HepG2 (cell line): ENCODE measurements around the gene BRI3BP. TPM values are rescaled to one million over a fixed set of nuclear protein-coding genes. Genes with fewer than 3 reads are reported as not detected.

ENCODE experiments used
- ARNT2 ChIP-seq: sonication (generic); formaldehyde crosslinking; IDR thresholded peaks from 2 replicates; pipeline ENCODE4 v1.8.0; 2022; ENCODE audit warnings: mild to moderate bottlenecking, low read depth, missing genetic modification reagents, moderate library complexity
- ATF7-NPFF ChIP-seq: sonication (generic); formaldehyde crosslinking; IDR thresholded peaks from 2 replicates; pipeline ENCODE4 v1.8.1; 2023; ENCODE audit warnings: mild to moderate bottlenecking, low read depth, missing genetic modification reagents, moderate library complexity
- DBP ChIP-seq: sonication (generic); formaldehyde crosslinking; IDR thresholded peaks from 2 replicates; pipeline ENCODE4 v1.4.0; 2020; ENCODE audit warnings: missing genetic modification reagents; ENCODE audit errors: not compliant biosample characterization
- ELF1 ChIP-seq: sonication (generic); formaldehyde crosslinking; IDR thresholded peaks from 2 replicates; pipeline ENCODE4 v1.4.0; 2020; ENCODE audit warnings: missing genetic modification reagents
- GZF1 ChIP-seq: sonication (generic); formaldehyde crosslinking; IDR thresholded peaks from 2 replicates; pipeline ENCODE4 v1.5.1; 2020; ENCODE audit warnings: mild to moderate bottlenecking, missing genetic modification reagents
- HNRNPK ChIP-seq: fragments of 200-400 bp; formaldehyde crosslinking; IDR thresholded peaks from 2 replicates; pipeline ENCODE4 v1.6.1; 2018; ENCODE audit warnings: low read length, low read depth, moderate library complexity, mild to moderate bottlenecking; ENCODE audit not compliant: poor library complexity, severe bottlenecking
- JUND ChIP-seq: sonication (generic); formaldehyde crosslinking; IDR thresholded peaks from 2 replicates; pipeline ENCODE4 v1.8.0; 2022; ENCODE audit warnings: mild to moderate bottlenecking, missing genetic modification reagents
- KDM6A ChIP-seq: IDR thresholded peaks from 2 replicates; pipeline ENCODE4 v1.6.1; 2016; ENCODE audit warnings: low read depth
- KIAA2018 ChIP-seq: sonication (generic); formaldehyde crosslinking; IDR thresholded peaks from 2 replicates; pipeline ENCODE4 v1.5.0; 2020; ENCODE audit warnings: mild to moderate bottlenecking, missing genetic modification reagents, borderline replicate concordance
- KLF16 ChIP-seq, 2 experiments: sonication (generic) in 1 of 2; formaldehyde crosslinking in 1 of 2; IDR thresholded peaks; 2 replicates each; pipeline versions ENCODE4 v1.6.1 to v1.8.0; 2016 to 2023; ENCODE audit warnings: missing genetic modification reagents in 2 of 2, missing compliant biosample characterization in 1 of 2
- KLF6 ChIP-seq: IDR thresholded peaks from 2 replicates; pipeline ENCODE4 v1.8.0; 2016; ENCODE audit warnings: missing biosample characterization, missing genetic modification reagents
- KMT2B ChIP-seq: IDR thresholded peaks from 2 replicates; pipeline ENCODE4 v1.6.1; 2016; ENCODE audit warnings: missing genetic modification reagents, missing compliant biosample characterization
- MAFK ChIP-seq, 2 experiments: IDR thresholded peaks in 1 of 2; conservative IDR thresholded peaks in 1 of 2; 2 replicates each; pipeline ENCODE4 v1.6.1; 2011; ENCODE audit warnings: improper control_type of control experiment in 2 of 2, low read length in 2 of 2
- MIXL1 ChIP-seq: IDR thresholded peaks from 2 replicates; pipeline ENCODE4 v1.6.1; 2016
- PHF21A ChIP-seq: sonication (generic); formaldehyde crosslinking; IDR thresholded peaks from 2 replicates; pipeline ENCODE4 v1.5.0; 2020; ENCODE audit warnings: mild to moderate bottlenecking, missing genetic modification reagents
- POLR2A ChIP-seq, 2 experiments: IDR thresholded peaks; 2 replicates each; pipeline ENCODE4 v1.6.1; 2011; ENCODE audit warnings: low read depth in 2 of 2, low read length in 2 of 2, mild to moderate bottlenecking in 1 of 2, moderate library complexity in 1 of 2; ENCODE audit not compliant: insufficient read depth in 1 of 2
- POLR2G ChIP-seq: fragments of 200-400 bp; formaldehyde crosslinking; IDR thresholded peaks from 2 replicates; pipeline ENCODE4 v1.6.1; 2018; ENCODE audit warnings: mild to moderate bottlenecking, low read depth, low read length, moderate library complexity
- THAP8 ChIP-seq: sonication (generic); formaldehyde crosslinking; IDR thresholded peaks from 2 replicates; pipeline ENCODE4 v1.5.1; 2020; ENCODE audit warnings: missing genetic modification reagents, mild to moderate bottlenecking, borderline replicate concordance
- ZNF17 ChIP-seq: sonication (generic); formaldehyde crosslinking; IDR thresholded peaks from 2 replicates; pipeline ENCODE4 v1.5.0; 2020; ENCODE audit warnings: mild to moderate bottlenecking, missing genetic modification reagents
- ZNF20 ChIP-seq: sonication (generic); formaldehyde crosslinking; IDR thresholded peaks from 2 replicates; pipeline ENCODE4 v1.4.0; 2020; ENCODE audit warnings: mild to moderate bottlenecking, moderate library complexity, missing genetic modification reagents
- ZNF292 ChIP-seq: sonication (generic); formaldehyde crosslinking; IDR thresholded peaks from 2 replicates; pipeline ENCODE4 v1.8.1; 2022; ENCODE audit warnings: mild to moderate bottlenecking, low read depth, missing genetic modification reagents, borderline replicate concordance
- ZNF44 ChIP-seq: sonication (generic); formaldehyde crosslinking; IDR thresholded peaks from 2 replicates; pipeline ENCODE4 v1.5.1; 2020; ENCODE audit warnings: mild to moderate bottlenecking, missing genetic modification reagents
- ZNF749 ChIP-seq: sonication (generic); formaldehyde crosslinking; IDR thresholded peaks from 2 replicates; pipeline ENCODE4 v1.8.0; 2022; ENCODE audit warnings: mild to moderate bottlenecking, missing genetic modification reagents, moderate library complexity, borderline replicate concordance
- polyA plus RNA-seq, 8 experiments: library from polyadenylated mRNA; depleted of rRNA in 3 of 8; stranded (reverse) in 7 of 8; unstranded in 1 of 8; fragments of >200 nt; fragmentation: Illumina TruSeq in 4 of 8; extraction: Trizol in 4 of 8; gene quantifications; 2 replicates each; pipeline versions ENCODE4 v1.2.1 to v1.2.3, GENCODE V29; 2011 to 2016; ENCODE audit warnings: low read depth in 4 of 8, missing spikeins in 1 of 8, mixed read lengths in 1 of 8; ENCODE audit not compliant: insufficient read depth in 1 of 8
- total RNA-seq, 5 experiments: library from RNA; depleted of rRNA; stranded (reverse); fragments of >200 nt; fragmentation: Illumina TruSeq; extraction: Trizol; gene quantifications; 2 replicates each; pipeline ENCODE4 v1.2.3, GENCODE V29; 2016; ENCODE audit warnings: low read depth in 1 of 5

Gene BRI3BP
- total and polyA plus RNA-seq, 2 of the 13 experiments (the other 11 are each of a cell fraction or from before 2014, with no cell fraction given), result 7.5 to 21.1 TPM

GRCh38 chr12:124994437-124994975, 1.1 kb downstream of the BRI3BP start (continued):
- no peak for TF ChIP-seq ZNF20 (CRISPR knock-in tag)
- TF ChIP-seq ZNF17 (CRISPR knock-in tag), result no peak
- TF ChIP-seq ZNF292 (CRISPR knock-in tag), result no peak
- 0 out of 4 replicates have a peak, but pooled peaks of 1 of the 2 experiments have one; percentile 17 for TF ChIP-seq KLF16 (CRISPR knock-in tag; IDR thresholded peaks at IDR 0.05)
- no peak for TF ChIP-seq PHF21A (CRISPR knock-in tag)
- TF ChIP-seq ARNT2 (CRISPR knock-in tag), result no peak
- TF ChIP-seq JUND (CRISPR knock-in tag), result no peak
- TF ChIP-seq KDM6A, result no peak
- no peak for TF ChIP-seq MAFK (conservative IDR thresholded peaks at IDR 0.05 in 1 of 2, IDR thresholded peaks at IDR 0.05 in 1 of 2; ENCODE audit: low read length in 2 of 2)
- TF ChIP-seq ELF1 (CRISPR knock-in tag), result 0 out of 2 replicates have a peak, but pooled peaks have one; percentile 14
- no peak for TF ChIP-seq KLF6 (CRISPR knock-in tag)
- no peak for TF ChIP-seq POLR2A (IDR thresholded peaks at IDR 0.05; ENCODE audit: insufficient read depth in 1 of 2, low read depth in 2 of 2, low read length in 2 of 2)
- no peak for TF ChIP-seq THAP8 (CRISPR knock-in tag)
- TF ChIP-seq ATF7-NPFF, result no peak
- no peak for TF ChIP-seq HNRNPK
- TF ChIP-seq DBP, result no peak
- no peak for TF ChIP-seq POLR2G
- no peak for TF ChIP-seq GZF1 (CRISPR knock-in tag)
- no peak for TF ChIP-seq MIXL1 (CRISPR knock-in tag)
- 0 out of 2 replicates have a peak, but pooled peaks have one; percentile 38 for TF ChIP-seq KMT2B
- TF ChIP-seq ZNF749 (CRISPR knock-in tag), result no peak
- TF ChIP-seq ZNF44 (CRISPR knock-in tag), result no peak
- no peak for TF ChIP-seq KIAA2018 (CRISPR knock-in tag)
